ENCODE results near the gene CD151. TPM values are rescaled to one million over a fixed set of nuclear protein-coding genes. Genes with fewer than 3 reads are reported as not detected.

The CD151 gene
- total RNA-seq, 6 donors from 2014 or later: 179 to 545 (median 421) TPM

GRCh38 chr11:855796-856195 lies 23.0 kb downstream of the CD151 start:
- Histone ChIP-seq H3K4me1 (peaks cover 7 to 37% (median 12%) of the 10 kb centered on the region in 4 donors), H3K27ac (peak overlapping the region in 1 of 4 donors; percentile 2), H3K4me3 (no peak overlapping the region), H3K36me3 (peaks cover 0 to 24% (median 8%) of the 10 kb centered on the region in 4 donors), H3K9me3 (no peaks in the 10 kb centered on the region), H3K27me3 (no peaks in the 10 kb centered on the region)
- ATAC-seq (ENCODE audit: low FRiP score in 2 of 2) (no peak), DNase-seq (peak in 1 of 2 donors; percentile 79)
- 87 to 92% methylated on average over 6 of the region's 12 CpGs for WGBS, 2 donors
- no peak for TF ChIP-seq EP300 (IDR thresholded peaks at IDR 0.05)
- no peak for TF ChIP-seq POLR2AphosphoS5 (IDR thresholded peaks at IDR 0.05)

GRCh38 chr11:856397-856796 lies 23.6 kb downstream of the CD151 start:
- Histone ChIP-seq H3K36me3 (peaks cover 0 to 23% (median 5%) of the 10 kb centered on the region in 4 donors), H3K4me3 (no peak overlapping the region), H3K9me3 (no peaks in the 10 kb centered on the region), H3K27me3 (no peaks in the 10 kb centered on the region), H3K27ac (peak overlapping the region in 1 of 4 donors; percentile 2), H3K4me1 (peaks cover 7 to 31% (median 12%) of the 10 kb centered on the region in 4 donors)
- ATAC-seq (ENCODE audit: low FRiP score in 2 of 2): no peak
- DNase-seq: peak in 1 of 2 donors; percentile 47
- 78 to 82% methylated on average over 8 of the region's 8 CpGs for WGBS, 2 donors
- no peak for TF ChIP-seq POLR2A (IDR thresholded peaks at IDR 0.05)
- TF ChIP-seq EP300 (IDR thresholded peaks at IDR 0.05): no peak
- TF ChIP-seq CTCF (IDR thresholded peaks at IDR 0.05): no peak
- no peak for TF ChIP-seq POLR2AphosphoS5 (IDR thresholded peaks at IDR 0.05)

- no peak overlapping the region for H3K27ac ChIP-seq
- peak in 1 of 2 donors; percentile 63 for DNase-seq
- H3K4me1 ChIP-seq: peaks cover 7 to 29% (median 12%) of the 10 kb centered on the region in 4 donors
- H3K9me3 ChIP-seq: no peaks in the 10 kb centered on the region
- no peaks in the 10 kb centered on the region for H3K27me3 ChIP-seq
- H3K4me3 ChIP-seq: no peak overlapping the region
- H3K36me3 ChIP-seq: peaks cover 0 to 26% (median 11%) of the 10 kb centered on the region in 4 donors
- 84 to 85% methylated on average over 21 to 22 of the region's 27 CpGs for WGBS, 2 donors
- TF ChIP-seq POLR2A (IDR thresholded peaks at IDR 0.05) (no peak), CTCF (IDR thresholded peaks at IDR 0.05) (no peak), POLR2AphosphoS5 (IDR thresholded peaks at IDR 0.05) (no peak), EP300 (IDR thresholded peaks at IDR 0.05) (no peak)
- ATAC-seq (ENCODE audit: low FRiP score in 2 of 2): no peak
Observed at GRCh38 chr11:858053-858761, 25.5 kb downstream of the CD151 start.

- no peak for TF ChIP-seq CTCF (IDR thresholded peaks at IDR 0.05)
- no peak for TF ChIP-seq POLR2AphosphoS5 (IDR thresholded peaks at IDR 0.05)
- TF ChIP-seq EP300 (IDR thresholded peaks at IDR 0.05): no peak
- TF ChIP-seq POLR2A (IDR thresholded peaks at IDR 0.05): no peak
Observed at GRCh38 chr11:858762-859339, 26.1 kb downstream of the CD151 start.

GRCh38 chr11:859394-860131 lies 26.8 kb downstream of the CD151 start:
- Histone ChIP-seq H3K4me1 (peaks cover 7 to 29% (median 12%) of the 10 kb centered on the region in 4 donors), H3K4me3 (no peak overlapping the region), H3K9me3 (no peaks in the 10 kb centered on the region), H3K27me3 (no peaks in the 10 kb centered on the region), H3K27ac (peak overlapping the region in 2 of 4 donors; percentile 13 to 69), H3K36me3 (peaks cover 0 to 32% (median 18%) of the 10 kb centered on the region in 4 donors)
- TF ChIP-seq EP300 (IDR thresholded peaks at IDR 0.05) (no peak), CTCF (IDR thresholded peaks at IDR 0.05) (no peak), POLR2AphosphoS5 (IDR thresholded peaks at IDR 0.05) (peak in 1 of 2 donors; percentile 5)
- DNase-seq (peak; percentile 54 to 72), ATAC-seq (ENCODE audit: low FRiP score in 2 of 2) (peak in 1 of 2 donors; percentile 39)
- WGBS, 2 donors: 39 to 97% methylated on average over 6 to 12 of the region's 31 CpGs

More at GRCh38 chr11:858762-859339, 26.1 kb downstream of the CD151 start:
- Histone ChIP-seq H3K4me3 (no peak overlapping the region), H3K9me3 (no peaks in the 10 kb centered on the region), H3K36me3 (peaks cover 0 to 30% (median 13%) of the 10 kb centered on the region in 4 donors), H3K27ac (no peak overlapping the region), H3K27me3 (no peaks in the 10 kb centered on the region), H3K4me1 (peaks cover 7 to 29% (median 12%) of the 10 kb centered on the region in 4 donors)
- ATAC-seq (ENCODE audit: low FRiP score in 2 of 2): no peak
- peak in 1 of 2 donors; percentile 76 for DNase-seq
- WGBS, 2 donors: 91 to 93% methylated on average over 32 to 34 of the region's 37 CpGs
